GM23338 (cell line): ENCODE results near the gene SMIM14.

Source experiments
- EZH2phosphoT487 ChIP-seq: fragments of 200-600 bp; sonication (generic); IDR thresholded peaks from one replicate; pipeline ENCODE4 v1.8.1; 2018; ENCODE audit warnings: antibody characterized with exemption; ENCODE audit not compliant: unreplicated experiment
- POLR2AphosphoS5 ChIP-seq: IDR thresholded peaks from 2 replicates; pipeline ENCODE4 v1.6.1; 2016; ENCODE audit warnings: antibody characterized with exemption, low read depth
- TF ChIP-seq, protein P1 (sequence below), 2 experiments: fragments of 200-600 bp in 1 of 2; sonication (generic) in 1 of 2; conservative IDR thresholded peaks; 2 replicates each; pipeline versions ENCODE4 v1.5.1 to v1.6.1; 2016 to 2017; ENCODE audit warnings: antibody characterized with exemption in 2 of 2, low read depth in 2 of 2, mild to moderate bottlenecking in 2 of 2, moderate library complexity in 1 of 2

GRCh38 chr4:39571504-39571903, 67.2 kb downstream of the SMIM14 start:
- no peak for TF ChIP-seq EZH2phosphoT487
- no peak for TF ChIP-seq POLR2AphosphoS5
- TF ChIP-seq, protein P1, sequence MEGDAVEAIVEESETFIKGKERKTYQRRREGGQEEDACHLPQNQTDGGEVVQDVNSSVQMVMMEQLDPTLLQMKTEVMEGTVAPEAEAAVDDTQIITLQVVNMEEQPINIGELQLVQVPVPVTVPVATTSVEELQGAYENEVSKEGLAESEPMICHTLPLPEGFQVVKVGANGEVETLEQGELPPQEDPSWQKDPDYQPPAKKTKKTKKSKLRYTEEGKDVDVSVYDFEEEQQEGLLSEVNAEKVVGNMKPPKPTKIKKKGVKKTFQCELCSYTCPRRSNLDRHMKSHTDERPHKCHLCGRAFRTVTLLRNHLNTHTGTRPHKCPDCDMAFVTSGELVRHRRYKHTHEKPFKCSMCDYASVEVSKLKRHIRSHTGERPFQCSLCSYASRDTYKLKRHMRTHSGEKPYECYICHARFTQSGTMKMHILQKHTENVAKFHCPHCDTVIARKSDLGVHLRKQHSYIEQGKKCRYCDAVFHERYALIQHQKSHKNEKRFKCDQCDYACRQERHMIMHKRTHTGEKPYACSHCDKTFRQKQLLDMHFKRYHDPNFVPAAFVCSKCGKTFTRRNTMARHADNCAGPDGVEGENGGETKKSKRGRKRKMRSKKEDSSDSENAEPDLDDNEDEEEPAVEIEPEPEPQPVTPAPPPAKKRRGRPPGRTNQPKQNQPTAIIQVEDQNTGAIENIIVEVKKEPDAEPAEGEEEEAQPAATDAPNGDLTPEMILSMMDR (conservative IDR thresholded peaks at IDR 0.05; ENCODE audit: low read depth in 2 of 2): no peak
